H4 (cell line): ENCODE data around the gene FOXE3. TPM values are rescaled to one million over a fixed set of nuclear protein-coding genes. Genes with fewer than 3 reads are reported as not detected.

Source experiments
- DNase-seq: peaks from one replicate; pipeline ENCODE4 v3.0.0-alpha.2; 2015; ENCODE audit warnings: low spot score
- total RNA-seq: library from RNA; depleted of rRNA; stranded (reverse); fragments of >200 nt; shearing (Covaris generic); gene quantifications from 2 replicates; pipeline ENCODE4 v1.2.3, GENCODE V29; 2014

FOXE3 gene
- total RNA-seq, 1 experiment from 2014 or later = not detected

- no peak for DNase-seq
These were observed 19.6 kb downstream of the FOXE3 start for GRCh38 chr1:47435506-47436303.

GRCh38 chr1:47436304-47436978, 20.4 kb downstream of the FOXE3 start:
- peak; percentile 79 for DNase-seq

GRCh38 chr1:47436979-47437446, 20.9 kb downstream of the FOXE3 start:
- no peak for DNase-seq

- peak; percentile 89 for DNase-seq
These were observed 21.5 kb downstream of the FOXE3 start, which contains the start of gene FOXD2 for GRCh38 chr1:47437447-47438164. FOXD2 (plus strand) TSS chr1:47438044; CDS start chr1:47438136, 92 bp downstream.

- DNase-seq = no peak
These were observed 22.3 kb downstream of the FOXE3 start for GRCh38 chr1:47438165-47439016.

GRCh38 chr1:47439017-47439818, 23.1 kb downstream of the FOXE3 start:
- DNase-seq = no peak

- no peak for DNase-seq
These were observed 23.9 kb downstream of the FOXE3 start for GRCh38 chr1:47439819-47440598.

GRCh38 chr1:47440599-47441081, 24.6 kb downstream of the FOXE3 start:
- DNase-seq = no peak

GRCh38 chr1:47441450-47442106, 25.5 kb downstream of the FOXE3 start:
- DNase-seq = no peak

GRCh38 chr1:47442202-47442601, 26.1 kb downstream of the FOXE3 start:
- DNase-seq = no peak

GRCh38 chr1:47442842-47443529, 26.9 kb downstream of the FOXE3 start:
- no peak for DNase-seq

- no peak for DNase-seq
These were observed 27.6 kb downstream of the FOXE3 start for GRCh38 chr1:47443530-47444296.

- no peak for DNase-seq
These were observed 28.1 kb downstream of the FOXE3 start for GRCh38 chr1:47444297-47444561.

GRCh38 chr1:47444562-47445465, 28.7 kb downstream of the FOXE3 start:
- no peak for DNase-seq

GRCh38 chr1:47445823-47446550, 29.9 kb downstream of the FOXE3 start:
- no peak for DNase-seq
